AG04449 (cell line): Measurements from ENCODE around the gene UGT1A8.

Experiments
- CTCF ChIA-PET: fragments of 350-600 bp; formaldehyde crosslinking; extraction: SDS; loops from one replicate; lab custom pipeline; 2021; ENCODE audit warnings: antibody characterized with exemption; lab: Yijun Ruan, JAX
- POLR2A ChIA-PET: fragments of 400-600, 350-600 bp; formaldehyde crosslinking; extraction: SDS; loops from one replicate; lab custom pipeline; 2020; ENCODE audit warnings: antibody characterized with exemption, inconsistent platforms; lab: Yijun Ruan, JAX
- DNase-seq: peaks from one replicate; pipeline ENCODE4 v3.0.0-alpha.2; 2010; ENCODE audit warnings: low read depth, low spot score
- H3K4me3 ChIP-seq: 2 replicates; pipeline ENCODE4 v1.5.1; 2011; ENCODE audit warnings: low read depth, mild to moderate bottlenecking, control low read depth, low read length
- TF ChIP-seq, protein P1 (sequence below): IDR thresholded peaks from one replicate; pipeline ENCODE4 v1.5.1; 2011; ENCODE audit warnings: mild to moderate bottlenecking, moderate library complexity, low read length, control low read depth, inconsistent platforms; ENCODE audit not compliant: insufficient read depth; ENCODE audit errors: missing control alignments

Gene UGT1A8

DNA sequence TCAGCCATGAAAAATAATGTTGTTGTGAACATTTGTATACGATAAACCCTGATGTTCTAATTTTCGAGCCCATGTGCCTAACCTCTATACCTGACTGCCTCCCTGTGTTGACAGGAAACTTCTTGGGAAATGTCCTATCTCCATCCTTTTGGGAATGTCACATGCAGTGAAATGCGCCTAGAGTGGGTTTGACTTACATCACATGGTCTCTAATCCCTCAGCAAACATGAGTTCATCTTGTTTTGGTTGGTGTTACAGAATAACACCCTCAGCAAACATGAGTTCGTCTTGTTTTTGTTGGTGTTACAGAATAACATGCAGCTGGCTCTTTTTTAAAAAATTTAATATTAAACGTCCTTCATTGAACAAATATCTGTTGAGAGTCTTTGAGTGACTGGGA, 70.9 kb downstream of the UGT1A8 start:
- no peak for DNase-seq
- H3K4me3 ChIP-seq, result no peak overlapping the region
- ChIA-PET POLR2A (no interaction called here), CTCF (interaction anchor here (0.6 kb wide), 1 partner anchor 239 kb away, joined by 3 read pairs; no protein-coding TSS in a partner anchor)
- TF ChIP-seq, protein P1, sequence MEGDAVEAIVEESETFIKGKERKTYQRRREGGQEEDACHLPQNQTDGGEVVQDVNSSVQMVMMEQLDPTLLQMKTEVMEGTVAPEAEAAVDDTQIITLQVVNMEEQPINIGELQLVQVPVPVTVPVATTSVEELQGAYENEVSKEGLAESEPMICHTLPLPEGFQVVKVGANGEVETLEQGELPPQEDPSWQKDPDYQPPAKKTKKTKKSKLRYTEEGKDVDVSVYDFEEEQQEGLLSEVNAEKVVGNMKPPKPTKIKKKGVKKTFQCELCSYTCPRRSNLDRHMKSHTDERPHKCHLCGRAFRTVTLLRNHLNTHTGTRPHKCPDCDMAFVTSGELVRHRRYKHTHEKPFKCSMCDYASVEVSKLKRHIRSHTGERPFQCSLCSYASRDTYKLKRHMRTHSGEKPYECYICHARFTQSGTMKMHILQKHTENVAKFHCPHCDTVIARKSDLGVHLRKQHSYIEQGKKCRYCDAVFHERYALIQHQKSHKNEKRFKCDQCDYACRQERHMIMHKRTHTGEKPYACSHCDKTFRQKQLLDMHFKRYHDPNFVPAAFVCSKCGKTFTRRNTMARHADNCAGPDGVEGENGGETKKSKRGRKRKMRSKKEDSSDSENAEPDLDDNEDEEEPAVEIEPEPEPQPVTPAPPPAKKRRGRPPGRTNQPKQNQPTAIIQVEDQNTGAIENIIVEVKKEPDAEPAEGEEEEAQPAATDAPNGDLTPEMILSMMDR, result no peak

DNA sequence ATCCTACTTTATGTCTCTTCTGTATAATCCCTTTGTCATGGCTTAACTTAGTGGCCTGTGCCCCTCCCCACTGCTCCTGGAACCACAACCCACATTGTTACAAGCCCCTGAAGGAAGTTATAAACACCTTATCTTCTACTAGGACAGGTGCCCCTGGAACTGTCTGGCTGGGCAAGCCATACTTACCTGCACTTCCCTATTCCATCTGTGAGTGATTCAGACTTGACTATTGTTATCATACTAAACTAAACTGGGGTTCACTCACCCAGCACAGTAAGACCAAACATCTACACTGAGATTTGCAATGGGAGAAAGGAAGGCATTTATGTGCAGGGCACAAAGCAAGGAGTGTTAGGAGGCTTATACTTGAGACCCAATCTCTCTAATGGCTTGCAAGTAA, 71.6 kb downstream of the UGT1A8 start:
- H3K4me3 ChIP-seq, result no peak overlapping the region
- TF ChIP-seq, protein P1, result no peak
- POLR2A ChIA-PET, result no interaction called here
- DNase-seq, result no peak
- CTCF ChIA-PET, result interaction anchor here (0.6 kb wide), 1 partner anchor 240 kb away, joined by 3 read pairs; no protein-coding TSS in a partner anchor

DNA sequence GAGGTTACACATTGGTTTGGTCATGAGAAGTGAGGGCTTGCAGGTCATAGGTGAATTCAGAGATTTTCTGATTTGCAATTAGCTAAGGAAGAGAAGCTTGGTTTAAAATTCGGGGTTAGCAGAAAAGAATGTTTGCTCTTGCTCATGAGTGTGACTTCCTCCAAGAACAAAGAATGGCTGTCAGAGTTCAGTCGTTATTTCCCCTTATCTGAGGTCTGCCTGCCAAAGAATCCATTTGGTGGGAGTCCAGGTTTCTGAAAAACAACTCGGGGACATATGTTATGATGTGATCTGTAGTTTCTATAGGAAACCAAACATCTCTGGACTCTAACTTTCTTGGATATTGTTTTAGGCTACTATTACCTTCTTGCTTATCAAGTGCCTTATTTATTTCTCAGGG, 72.1 kb downstream of the UGT1A8 start:
- DNase-seq, result no peak
- H3K4me3 ChIP-seq, result no peak overlapping the region
- TF ChIP-seq, protein P1, result no peak
- POLR2A ChIA-PET, result interaction anchor here (0.6 kb wide), 1 partner anchor 173 kb away, joined by 3 read pairs; no protein-coding TSS in a partner anchor
- CTCF ChIA-PET, result interaction anchor here (1.3 kb wide), 1 partner anchor 23 kb away, joined by 3 read pairs; the partner anchor contains the start of gene UGT1A5

DNA sequence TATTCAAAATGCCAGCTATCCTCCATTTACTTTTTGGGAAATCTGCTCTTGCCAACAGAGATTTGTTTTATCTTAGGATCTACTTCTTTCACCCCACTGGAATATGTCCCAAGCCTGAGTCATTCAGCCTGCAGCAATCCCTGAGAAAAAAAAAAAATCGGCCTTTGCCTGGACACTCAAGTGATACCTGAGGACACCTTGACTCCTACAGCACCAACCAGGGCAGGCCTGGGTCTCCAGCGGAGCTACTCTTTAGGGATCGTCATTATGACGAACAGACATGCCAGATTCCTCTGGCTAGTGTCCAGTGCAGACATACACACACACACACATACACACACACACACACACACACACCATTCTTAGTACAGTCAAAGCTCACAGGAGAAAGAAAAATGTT, 73.0 kb downstream of the UGT1A8 start:
- TF ChIP-seq, protein P1, result no peak
- POLR2A ChIA-PET, result no interaction called here
- no peak for DNase-seq
- H3K4me3 ChIP-seq, result no peak overlapping the region
- CTCF ChIA-PET, result interaction anchor here (1.3 kb wide), 1 partner anchor 22 kb away, joined by 3 read pairs; the partner anchor contains the start of gene UGT1A5

DNA sequence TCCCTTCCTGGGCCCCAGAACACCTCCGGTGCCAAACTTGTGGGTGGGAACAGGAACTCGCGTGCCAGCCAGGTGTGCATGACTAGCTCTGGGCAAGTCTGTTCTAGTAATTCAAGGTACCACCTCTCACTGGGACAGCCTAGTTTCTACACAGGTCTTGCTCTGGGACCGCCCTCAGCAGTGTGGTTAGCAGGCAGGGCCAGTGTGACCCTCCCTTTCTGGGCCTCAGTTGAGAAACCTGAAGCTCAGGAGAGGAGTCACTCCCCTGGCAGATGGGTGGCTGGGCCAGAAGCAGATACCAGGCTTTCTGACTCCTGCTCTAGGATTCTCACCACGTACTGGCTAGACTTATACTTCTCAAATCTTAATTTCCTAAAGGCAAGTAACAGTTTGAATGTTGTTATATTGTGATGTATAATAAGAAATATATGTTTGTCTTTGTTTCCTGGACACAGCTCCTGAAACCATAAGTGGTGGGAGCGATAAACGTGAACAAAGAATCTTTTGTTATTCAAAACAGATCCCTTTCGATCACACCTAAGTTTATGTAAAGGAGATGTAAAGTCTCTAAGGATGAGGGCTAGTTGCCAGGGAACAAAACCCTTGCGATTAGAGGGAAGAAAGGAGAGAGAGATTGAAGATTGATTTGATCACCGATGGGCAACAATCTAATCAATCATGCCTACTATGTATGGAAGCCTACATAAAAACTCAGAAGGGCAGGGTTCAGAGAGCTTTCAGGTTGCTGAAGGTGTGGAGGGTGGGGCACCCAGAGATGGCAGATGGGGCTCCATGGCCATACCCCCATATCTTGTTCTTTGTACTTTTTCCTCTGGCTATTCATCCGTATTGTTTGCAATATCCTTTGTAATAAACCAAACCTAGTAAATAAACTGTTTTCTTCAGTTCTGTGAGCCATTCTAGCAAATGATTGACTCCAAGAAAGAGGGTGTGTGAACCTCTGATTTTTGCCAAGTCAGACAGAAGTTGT, 74.3 kb downstream of the UGT1A8 start:
- no peak for DNase-seq
- ChIA-PET CTCF (interaction anchor here (0.7 kb wide), 1 partner anchor 249 kb away, joined by 3 read pairs; no protein-coding TSS in a partner anchor), POLR2A (no interaction called here)
- no peak overlapping the region for H3K4me3 ChIP-seq
- TF ChIP-seq, protein P1, result no peak

DNA sequence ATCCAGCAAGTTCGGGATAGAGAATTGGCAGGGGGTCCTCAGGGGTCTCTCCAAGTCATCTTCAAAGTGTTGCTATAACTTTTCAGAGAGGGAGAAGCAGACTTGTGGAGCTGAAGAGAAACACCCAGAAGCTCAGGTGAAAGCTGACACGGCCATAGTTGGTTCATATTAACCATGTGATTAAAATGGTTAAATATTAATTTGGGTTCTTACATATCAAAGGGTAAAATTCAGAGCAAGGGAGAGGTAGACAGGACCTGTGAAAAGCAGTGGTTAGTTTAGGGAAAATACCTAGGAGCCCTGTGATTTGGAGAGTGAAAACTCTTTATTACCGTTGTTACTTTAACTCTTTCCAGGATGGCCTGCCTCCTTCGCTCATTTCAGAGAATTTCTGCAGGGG, 75.2 kb downstream of the UGT1A8 start, which contains the start of gene UGT1A6:
Gene UGT1A6, plus strand, starts transcription at position 243 of the 400 bp plus-strand sequence. Its CDS starts 115 bp downstream, at position 358.
- DNase-seq, result no peak
- no peak within 1 kb of the TSS for H3K4me3 ChIP-seq
- ChIA-PET POLR2A (no interaction called here), CTCF (no interaction called here)
- TF ChIP-seq, protein P1, result no peak
